HCEC 1CT (cell line): ENCODE measurements around the gene TAPT1.
"Not testable (repeated sequence)": the region's sequence is repeated elsewhere in the genome, so short reads cannot be mapped to it uniquely, and the experiment has no call there.

Experiments used
- DNase-seq: peaks from one replicate; pipeline ENCODE4 v3.0.0-alpha.2; 2017

Gene TAPT1

GRCh38 chr4:16206848-16207247 lies 19.4 kb downstream of the TAPT1 start:
- DNase-seq: no peak

DNA sequence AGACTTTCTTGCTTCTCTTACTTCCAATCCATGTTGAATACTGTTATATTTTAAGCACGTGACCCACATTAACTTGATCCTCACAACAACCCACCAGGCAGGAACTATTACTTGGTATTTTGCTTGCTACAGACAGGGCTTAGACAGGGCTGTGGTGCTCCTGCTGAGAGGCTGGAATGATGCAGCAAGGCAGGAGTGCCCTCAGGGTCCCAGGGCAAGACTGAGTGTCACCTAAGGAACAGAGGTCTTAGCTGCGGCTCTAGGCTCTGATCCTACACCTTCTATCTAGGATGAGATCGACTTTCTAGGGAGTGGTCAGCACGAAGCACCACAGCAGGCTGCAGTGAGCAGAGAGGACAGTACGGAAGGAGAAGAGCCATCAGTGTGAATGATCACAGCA lies 20.0 kb downstream of the TAPT1 start:
- no peak for DNase-seq

GRCh38 chr4:16205298-16206164 lies 20.7 kb downstream of the TAPT1 start:
- peak; percentile 25 for DNase-seq

DNA sequence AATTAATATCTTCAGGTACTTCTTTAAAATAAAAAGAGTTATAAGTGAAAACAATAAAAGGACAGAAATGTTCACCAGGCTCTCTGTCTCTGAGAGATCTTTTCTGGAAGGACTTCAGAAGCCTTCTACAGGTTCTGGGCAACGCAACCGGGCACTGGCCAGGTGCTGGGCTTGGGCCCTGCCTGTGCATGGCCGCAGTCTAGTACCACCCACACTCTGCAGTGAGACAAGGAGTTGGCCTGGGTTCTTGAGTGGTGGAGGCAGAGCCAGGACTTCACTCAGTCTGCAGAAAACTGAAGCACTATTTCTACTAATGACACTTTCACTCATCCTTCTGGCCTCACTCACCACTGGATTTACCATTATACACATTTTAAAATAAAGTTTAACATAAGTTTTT lies 21.8 kb downstream of the TAPT1 start:
- no peak for DNase-seq

- DNase-seq: no peak
Observed at GRCh38 chr4:16203083-16203482, 23.2 kb downstream of the TAPT1 start.

GRCh38 chr4:16202598-16202997 lies 23.7 kb downstream of the TAPT1 start:
- DNase-seq: no peak

GRCh38 chr4:16199093-16199492 lies 27.2 kb downstream of the TAPT1 start:
- peak; percentile 29 for DNase-seq

GRCh38 chr4:16197876-16198665 lies 28.2 kb downstream of the TAPT1 start:
- DNase-seq: no peak

DNA sequence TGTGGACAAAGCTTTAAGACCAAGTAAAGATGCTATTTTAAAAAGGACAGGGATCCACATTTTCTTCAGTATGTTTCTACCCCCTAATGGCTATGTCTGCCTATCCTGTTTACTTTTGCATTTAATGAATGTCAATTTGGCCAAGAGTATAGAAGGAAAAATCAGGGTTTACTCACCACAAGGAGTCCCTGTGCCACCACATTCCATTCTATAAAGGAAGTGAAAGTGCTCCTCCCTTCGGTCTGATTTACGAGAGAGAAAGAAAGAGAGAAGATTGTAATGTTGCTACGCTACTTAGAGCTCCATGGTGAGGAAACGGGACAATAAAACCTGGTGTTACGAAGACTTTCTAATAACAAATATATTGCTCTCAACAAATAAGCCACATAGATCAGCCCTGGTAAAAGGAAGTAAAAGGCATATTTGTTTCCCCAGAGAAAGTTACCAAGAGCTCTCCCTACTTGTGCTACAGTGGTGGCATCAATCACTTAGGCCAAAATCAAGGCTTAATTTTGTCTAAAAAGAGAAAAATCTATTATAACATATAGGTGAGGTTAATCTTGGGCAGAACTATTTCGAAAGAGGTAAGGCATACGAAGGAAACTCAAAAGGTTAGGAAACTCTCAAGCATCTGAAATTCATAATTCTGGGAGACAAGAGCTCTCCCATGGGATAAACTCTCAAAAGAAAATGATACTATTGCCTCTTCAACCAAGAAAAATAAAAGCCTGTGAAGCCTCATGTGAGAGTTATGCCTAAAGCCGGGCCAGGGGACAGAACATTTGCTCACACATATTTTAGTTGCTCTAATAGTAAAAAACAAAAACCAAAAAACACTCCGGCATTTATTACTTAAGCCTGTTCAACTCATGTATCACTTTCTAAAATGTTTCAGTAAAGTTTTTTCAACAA lies 29.5 kb downstream of the TAPT1 start:
- peak; percentile 64 for DNase-seq

DNA sequence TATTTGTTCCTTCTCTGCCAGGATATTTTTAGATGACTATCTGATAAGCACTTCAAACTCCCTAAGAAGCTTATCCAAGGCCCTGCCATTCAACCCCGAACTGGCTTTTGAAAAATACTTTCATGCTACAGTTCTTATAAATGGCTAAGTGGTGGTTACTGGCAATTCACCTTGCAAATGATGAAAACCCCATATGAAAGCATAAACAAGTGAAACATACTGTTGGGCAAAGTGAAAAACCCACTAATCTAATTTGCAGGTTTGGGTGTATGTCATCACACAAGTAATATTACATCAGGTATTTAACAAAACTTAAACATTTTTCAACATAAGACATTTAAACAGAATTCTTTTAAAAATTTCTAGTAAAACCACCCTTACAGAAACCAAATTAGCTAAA lies 31.1 kb downstream of the TAPT1 start:
- no peak for DNase-seq

GRCh38 chr4:16194798-16195197 lies 31.5 kb downstream of the TAPT1 start:
- DNase-seq: not testable (repeated sequence)

- peak; percentile 2 for DNase-seq
Observed at GRCh38 chr4:16194214-16194613, 32.1 kb downstream of the TAPT1 start.

DNA sequence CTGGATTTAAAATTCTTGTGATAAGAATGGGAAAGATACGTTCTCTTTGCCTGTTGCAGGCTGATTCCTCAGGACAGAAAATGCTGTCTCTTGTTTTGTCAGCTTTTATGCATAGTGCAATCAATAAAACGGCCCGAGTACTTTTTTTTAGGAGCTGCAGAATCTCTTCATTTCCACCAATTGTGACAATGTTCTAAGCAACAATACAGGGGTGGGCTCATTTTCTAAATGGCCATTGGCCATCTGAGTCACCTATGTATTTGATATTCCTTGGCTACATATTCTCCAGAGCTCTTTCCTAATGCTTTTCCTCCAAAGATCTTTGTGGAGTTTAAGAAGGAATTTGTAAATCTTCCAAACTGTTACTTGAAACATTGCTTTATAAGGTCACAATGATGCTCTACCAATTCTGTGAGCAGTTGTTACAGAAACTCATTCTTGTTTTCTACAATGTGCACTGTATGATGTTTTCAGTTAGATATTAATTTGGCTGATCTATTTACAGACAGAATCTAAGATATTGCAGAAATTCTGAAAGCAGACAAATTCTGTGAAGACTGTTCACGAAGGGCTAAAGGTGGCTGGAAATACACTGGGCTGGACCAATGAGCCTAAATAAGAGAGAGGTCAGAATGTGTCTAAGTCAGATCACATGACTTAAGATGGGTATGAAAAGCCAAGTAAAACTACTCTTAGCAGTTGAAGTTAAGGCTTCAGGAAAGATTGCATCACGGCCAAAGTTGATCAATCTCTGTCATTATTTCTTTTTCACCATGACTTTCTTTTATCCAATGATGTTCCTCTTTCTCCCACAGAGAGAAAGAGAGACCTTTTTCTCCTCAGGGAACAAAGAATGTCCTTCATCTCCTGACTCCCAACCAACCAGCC lies 33.4 kb downstream of the TAPT1 start:
- DNase-seq: no peak

GRCh38 chr4:16192057-16192456 lies 34.2 kb downstream of the TAPT1 start:
- no peak for DNase-seq

DNA sequence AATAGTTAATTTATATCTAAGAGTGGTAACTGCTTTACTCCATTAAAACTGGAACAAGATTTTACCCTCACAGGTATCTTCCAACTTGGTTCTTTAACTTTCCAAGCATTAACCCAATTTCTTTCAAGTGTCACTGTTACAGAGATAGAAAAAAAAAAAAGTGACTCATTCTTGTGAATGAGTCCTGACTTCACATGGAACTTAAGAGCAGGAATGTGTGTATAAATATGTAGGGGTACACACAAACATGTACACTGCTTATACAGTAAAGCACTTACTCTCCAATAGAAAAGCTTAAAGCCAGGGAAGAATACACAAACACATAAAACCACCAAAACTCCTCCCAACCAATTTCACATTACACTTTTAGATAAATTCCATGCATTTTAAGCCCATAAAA lies 38.8 kb downstream of the TAPT1 start:
- no peak for DNase-seq

DNA sequence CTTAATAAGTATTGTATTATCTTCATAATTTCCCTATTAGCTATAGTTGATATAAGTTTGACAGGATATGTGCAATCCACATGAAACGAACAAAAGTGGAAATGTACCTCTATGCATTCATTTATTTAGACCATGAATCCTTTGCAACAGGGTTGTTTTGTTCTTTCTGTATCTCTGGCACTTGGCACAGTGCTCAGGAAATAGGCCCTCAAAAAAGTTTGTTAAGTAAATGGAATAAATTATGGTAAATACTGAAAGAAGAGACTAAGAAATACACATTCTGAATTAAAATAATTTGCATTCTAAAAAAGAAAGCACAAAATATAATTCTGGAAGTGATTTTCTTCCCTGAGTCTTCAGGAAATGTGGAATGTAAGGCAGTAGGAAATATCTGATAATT lies 39.3 kb downstream of the TAPT1 start:
- DNase-seq: no peak

GRCh38 chr4:16183604-16184003 lies 42.7 kb downstream of the TAPT1 start:
- DNase-seq: no peak

GRCh38 chr4:16176621-16177020 lies 49.6 kb downstream of the TAPT1 start:
- DNase-seq: no peak

DNA sequence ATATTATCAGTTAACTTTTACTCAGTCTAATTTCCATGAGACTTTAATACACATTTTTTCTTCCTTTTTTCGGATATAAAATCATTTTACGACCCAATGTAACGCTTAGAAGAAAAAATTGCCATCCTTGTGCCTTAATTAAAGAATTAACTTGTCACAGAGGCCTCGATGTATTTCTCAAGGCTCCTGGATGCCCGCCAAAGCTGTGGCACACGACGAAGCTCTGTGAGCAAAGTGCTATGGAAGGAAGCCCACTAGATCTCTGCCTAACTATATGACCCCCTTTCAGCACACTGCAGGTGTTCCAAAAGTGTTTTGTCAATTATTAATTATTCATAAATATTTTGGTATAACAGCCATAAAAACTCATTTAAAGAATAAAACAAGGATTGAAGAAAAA lies 54.4 kb downstream of the TAPT1 start:
- no peak for DNase-seq

DNA sequence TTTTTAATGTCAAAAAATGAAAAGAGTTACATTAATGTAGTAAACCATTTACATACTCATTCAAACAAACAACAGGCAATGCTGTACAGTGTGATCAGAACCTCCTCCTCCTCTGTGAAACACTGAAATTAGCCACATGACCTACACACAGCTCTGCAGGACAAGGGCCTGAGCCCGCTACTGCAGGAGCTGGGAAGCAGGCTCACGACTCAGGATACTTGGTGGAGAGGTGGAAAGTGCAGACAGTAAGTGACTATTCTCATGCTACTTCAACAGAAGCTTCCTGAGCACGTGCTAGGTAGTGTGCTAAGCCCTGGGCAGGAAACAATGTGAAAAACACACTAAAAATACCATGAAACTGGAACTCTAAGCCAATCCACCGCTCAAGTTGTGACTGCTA lies 56.8 kb downstream of the TAPT1 start:
- no peak for DNase-seq

DNA sequence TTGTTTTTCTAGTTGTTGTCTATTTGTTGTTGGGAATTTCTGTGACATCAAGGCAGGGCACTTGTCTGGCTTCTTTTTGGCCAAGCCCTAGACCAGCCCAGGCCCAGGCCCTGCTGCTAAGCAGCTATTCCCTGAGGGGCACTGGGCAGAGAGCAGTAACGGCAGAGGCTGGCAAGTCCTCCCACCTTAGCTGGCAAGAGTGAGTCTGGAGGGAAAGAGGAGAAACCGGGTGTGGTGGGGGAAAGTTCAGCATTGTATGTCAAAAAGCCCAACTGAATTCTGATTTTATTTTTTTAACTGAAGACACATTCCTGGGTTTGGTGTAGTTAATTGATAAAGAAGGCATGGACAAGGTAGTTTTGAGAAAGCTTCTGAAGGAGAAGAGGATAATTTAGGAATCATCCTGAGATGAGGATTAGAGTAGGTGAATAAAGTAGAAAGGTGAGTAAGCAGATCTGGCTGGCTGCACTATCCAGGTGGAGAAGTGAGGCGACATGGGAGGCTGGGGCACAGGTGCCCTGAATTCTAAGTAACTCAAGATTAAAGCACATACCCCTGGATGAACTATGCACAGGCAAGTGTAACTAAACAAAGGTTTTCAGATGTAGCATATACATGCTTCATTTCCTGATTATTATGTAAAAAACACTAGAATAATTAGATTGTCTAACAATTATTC lies 57.4 kb downstream of the TAPT1 start:
- no peak for DNase-seq
